Ureter (tissue), 1 donor: ENCODE results near the gene COL4A3. TPM values are rescaled to one million over a fixed set of nuclear protein-coding genes. Genes with fewer than 3 reads are reported as not detected.

Experiments used
- DNase-seq: peaks from one replicate; pipeline ENCODE4 v3.0.0-alpha.2; 2020; ENCODE audit warnings: low spot score
- total RNA-seq: library from RNA; stranded (reverse); gene quantifications from one replicate; pipeline ENCODE4 v1.2.4, GENCODE V29; 2023
- donor health status: DM: yes; HTN: yes; CAD: no.

The COL4A3 gene
- total RNA-seq, 1 donor from 2014 or later, result 23.3 TPM

GRCh38 chr2:227287771-227288170 is 123.3 kb downstream of the COL4A3 start:
- DNase-seq, result no peak

GRCh38 chr2:227292314-227292713 is 127.9 kb downstream of the COL4A3 start:
- no peak for DNase-seq

- DNase-seq, result no peak
These were observed 129.1 kb downstream of the COL4A3 start for GRCh38 chr2:227293531-227293930.

GRCh38 chr2:227295806-227296205 is 131.4 kb downstream of the COL4A3 start:
- no peak for DNase-seq

DNA sequence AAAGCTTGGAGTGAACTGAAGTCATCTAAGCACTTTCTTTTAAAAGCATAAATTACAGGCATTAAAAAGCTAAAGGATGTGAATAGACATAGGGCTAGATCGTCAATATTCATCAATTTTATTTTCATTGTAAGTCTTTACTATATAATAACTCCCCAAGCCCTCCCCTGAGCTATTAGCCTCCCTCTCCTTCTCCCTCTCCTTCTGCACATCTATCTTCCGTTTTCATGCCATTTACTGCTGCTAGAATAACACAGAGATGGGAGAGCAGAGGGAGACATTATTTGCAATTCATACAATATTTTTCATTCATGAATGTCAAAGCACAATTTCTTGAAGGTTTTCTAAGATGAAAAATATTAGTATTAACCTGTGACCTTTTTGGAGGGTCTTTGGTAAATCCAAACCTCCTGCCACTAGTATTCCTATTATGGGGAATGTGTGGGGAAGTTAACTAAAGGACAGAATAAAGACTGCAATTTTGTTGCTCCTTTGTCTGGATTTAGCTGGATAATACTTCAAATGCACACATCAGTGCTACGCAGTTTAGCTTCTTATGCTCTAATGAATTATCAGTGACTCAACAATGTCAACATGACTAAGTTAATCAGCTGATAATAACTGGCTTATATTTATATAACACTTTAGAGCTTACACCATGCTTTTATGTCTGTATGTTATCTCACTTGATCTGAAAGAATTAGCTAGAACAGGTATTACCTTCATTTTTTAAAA is 132.4 kb downstream of the COL4A3 start:
- no peak for DNase-seq

- DNase-seq, result no peak
These were observed 137.1 kb downstream of the COL4A3 start for GRCh38 chr2:227301523-227301922.

- no peak for DNase-seq
These were observed 144.4 kb downstream of the COL4A3 start for GRCh38 chr2:227308784-227309183.

DNA sequence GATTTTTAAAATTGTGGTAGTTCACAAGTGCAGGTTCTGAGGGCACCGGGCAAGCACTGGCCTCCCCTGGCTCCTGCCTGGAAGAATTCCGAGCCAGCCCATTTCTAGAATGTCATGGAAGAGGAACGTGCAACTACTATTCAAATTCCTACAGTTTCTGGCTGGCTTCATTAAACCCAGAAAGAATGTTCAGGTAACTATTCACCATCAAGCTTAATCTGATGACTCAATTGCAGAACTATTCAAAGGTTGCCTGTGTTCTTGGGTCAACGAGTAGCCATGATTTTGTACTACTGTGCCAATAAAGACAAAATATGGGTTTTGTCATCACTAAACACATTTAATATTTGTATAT is 146.3 kb downstream of the COL4A3 start:
- DNase-seq, result no peak

DNA sequence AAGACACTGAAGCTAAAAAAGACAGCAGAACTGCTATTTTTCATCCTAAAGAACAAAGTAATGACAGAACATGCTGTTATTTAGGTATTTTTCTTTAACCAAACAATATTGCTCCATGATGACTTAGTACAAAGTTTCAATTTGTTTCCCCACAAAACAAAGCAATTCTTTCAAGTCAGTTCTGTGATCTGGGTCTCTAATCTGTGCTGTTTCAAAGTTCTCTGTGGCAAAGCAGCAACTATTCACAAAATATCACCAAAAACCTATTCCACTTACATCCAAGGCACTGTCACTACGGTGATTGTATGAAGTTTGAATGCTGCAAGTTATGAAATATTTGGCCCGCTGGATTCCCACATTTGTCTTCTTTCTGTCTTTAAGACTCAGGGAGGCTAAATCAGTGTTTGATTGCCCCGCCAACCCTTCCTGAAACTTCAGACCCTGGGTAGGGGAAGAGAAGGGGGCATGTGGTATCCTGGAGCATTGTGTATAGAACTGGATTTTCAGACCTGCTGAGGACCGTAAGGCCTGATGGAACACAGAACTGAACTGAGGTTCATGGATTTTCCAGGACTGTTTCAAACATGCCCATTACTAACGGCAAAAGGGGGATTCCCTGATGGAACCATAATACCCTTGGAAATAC is 147.6 kb downstream of the COL4A3 start:
- no peak for DNase-seq

- no peak for DNase-seq
These were observed 148.2 kb downstream of the COL4A3 start for GRCh38 chr2:227312579-227312978.

- DNase-seq, result no peak
These were observed 148.9 kb downstream of the COL4A3 start for GRCh38 chr2:227313310-227313709.

GRCh38 chr2:227317834-227318233 is 153.4 kb downstream of the COL4A3 start:
- DNase-seq, result no peak

- DNase-seq, result no peak
These were observed 156.1 kb downstream of the COL4A3 start for GRCh38 chr2:227320305-227321094.

DNA sequence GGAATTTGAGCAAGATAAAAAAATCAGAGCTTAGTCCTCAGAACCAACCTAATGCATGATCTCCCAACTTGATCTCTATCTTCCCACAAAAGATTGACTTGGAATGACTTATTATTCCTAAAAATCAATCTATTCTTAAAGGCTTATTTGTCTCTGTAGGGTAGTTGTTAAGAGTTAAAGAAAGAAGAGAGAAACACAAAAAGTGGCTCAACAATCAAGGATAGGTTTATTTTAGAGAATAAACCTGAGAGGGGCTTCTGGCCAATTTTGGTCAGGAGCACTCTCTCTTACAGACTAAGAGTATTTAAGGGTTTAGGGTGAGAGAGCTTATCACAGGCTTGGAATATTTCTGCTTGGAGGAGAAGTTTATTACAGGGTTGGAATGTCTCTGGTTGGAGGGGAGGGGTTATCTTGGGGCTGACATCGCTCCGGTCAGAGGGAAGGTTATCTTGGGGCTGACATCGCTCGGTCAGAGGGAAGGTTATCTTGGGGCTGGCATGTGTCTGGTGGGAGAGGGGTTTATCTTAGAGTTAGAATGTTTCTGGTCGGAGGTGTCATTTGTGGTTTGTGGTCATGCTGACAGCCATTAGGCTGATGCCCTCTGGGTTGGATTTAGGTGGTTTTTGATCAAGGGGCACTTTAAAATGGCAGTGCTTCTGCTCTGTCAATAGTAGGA is 158.2 kb downstream of the COL4A3 start:
- DNase-seq, result no peak

DNA sequence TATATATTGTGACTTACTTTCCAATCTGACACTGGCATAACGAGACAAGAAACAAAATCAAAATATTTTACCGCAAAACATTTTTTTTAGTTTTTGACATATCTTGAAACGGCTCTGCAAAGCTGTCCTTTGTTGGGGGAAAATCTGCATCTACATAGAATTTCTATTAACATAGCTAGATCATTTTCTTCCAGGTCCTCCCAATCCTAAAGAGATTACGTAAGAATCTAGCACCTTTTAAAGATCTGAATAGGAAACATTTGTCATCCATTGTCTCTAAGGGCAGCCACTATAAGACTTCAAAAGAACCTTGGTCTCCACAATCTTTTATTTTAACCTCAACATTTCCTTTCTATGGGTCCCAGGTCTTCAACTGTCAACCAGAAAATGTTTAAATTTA is 159.4 kb downstream of the COL4A3 start:
- DNase-seq, result no peak

GRCh38 chr2:227324642-227324994 is 160.2 kb downstream of the COL4A3 start:
- no peak for DNase-seq

DNA sequence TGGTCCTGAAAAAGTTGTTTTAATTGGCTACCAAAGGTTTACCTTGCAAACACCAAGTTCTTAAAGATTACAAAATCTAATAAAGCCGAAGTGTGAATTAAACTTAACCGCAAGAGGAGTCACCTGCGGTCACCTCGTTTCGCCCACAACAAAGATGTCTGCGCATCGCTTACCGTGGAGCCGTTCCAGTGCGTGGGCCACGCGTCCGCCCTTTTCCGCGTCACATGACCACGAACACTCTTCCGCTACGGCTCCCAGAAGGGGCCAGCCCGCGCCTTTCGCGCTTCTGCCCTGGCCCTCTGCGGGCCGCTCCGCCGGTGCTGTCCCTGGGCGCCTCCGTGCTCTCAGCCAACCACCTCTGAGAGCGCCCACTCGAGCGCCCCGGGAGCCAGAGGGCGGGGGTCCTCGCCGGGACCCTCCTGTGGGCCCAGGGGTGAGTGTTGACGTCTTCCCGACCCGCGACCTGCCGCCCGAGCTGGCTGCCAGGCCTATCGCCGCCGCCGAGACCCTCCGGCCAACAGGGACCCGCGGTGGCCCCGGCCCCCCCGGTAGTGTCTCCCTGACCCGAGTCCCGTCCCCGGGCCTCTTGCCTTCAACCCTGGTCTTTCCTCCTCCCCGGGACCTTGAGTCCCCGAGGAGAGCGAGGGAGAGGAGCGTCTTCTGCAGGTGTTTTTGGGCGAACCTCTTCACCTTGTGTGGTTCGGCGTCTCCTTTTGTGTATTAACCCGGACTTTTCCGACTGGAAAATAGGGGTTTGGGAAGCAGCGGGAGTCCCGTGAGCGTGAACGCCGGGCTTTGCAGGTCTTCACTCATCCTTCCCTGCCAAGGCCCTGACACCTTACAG is 160.8 kb downstream of the COL4A3 start, which contains the start of gene MFF:
Gene MFF (plus strand): TSS at position 257 of the 844 bp plus-strand sequence. CDS start 5,415 bp downstream, outside the sequence.
- DNase-seq, result peak; percentile 95

GRCh38 chr2:227325839-227326195 is 161.4 kb downstream of the COL4A3 start:
- DNase-seq, result no peak

DNA sequence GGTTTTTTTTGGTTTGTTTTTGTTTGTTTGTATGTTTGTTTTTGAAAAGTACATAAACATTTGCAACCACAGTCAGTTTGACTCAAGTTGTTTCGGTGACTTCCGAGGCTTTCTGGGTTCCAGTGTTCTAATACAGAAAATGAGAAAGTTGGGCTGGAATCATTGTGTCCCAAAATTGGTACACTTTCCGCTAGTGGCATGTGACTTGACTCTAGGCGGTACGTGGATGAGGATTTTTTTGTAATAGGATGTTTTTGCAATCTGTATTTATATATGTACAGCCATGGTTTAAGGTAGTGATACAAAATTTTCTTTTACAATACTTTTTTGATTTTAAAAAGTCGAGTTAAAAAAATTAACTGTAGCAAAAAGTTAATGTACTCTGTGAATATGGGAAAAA is 162.4 kb downstream of the COL4A3 start:
- DNase-seq, result no peak

DNA sequence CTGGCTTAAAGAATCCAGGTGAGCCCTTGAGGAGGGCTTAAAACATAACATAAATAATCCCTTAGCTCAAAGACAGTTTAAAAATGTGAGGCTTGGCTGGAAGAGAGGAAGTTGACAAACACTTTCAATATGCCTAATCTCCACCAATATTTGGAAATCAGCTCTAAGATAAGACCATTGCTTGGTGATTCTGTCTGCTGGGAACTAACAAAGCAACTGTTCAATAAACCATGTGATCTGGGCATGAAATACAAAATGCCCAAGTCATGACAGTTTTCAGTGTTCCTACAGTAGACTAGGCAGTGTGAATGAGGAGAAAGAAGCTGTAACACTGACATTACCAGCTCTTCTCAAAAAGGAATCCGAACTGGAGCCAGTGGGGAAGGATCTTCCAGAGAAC is 171.3 kb downstream of the COL4A3 start:
- no peak for DNase-seq

GRCh38 chr2:227337442-227337841 is 173.0 kb downstream of the COL4A3 start:
- DNase-seq, result no peak
